Right lung (tissue), 5 donors: ENCODE results near the gene GPR173. TPM values are rescaled to one million over a fixed set of nuclear protein-coding genes. Genes with fewer than 3 reads are reported as not detected.

ENCODE experiments used
- DNase-seq, 2 donors: peaks; one replicate each; pipeline ENCODE4 v3.0.0-alpha.2; 2013
- polyA plus RNA-seq, 5 donors: library from polyadenylated mRNA; unstranded; fragments of 120-200 nt; gene quantifications; one replicate each; pipeline versions ENCODE4 v1.2.1 to v1.2.3, GENCODE V29; 2013; ENCODE audit warnings: inconsistent platforms in 1 of 5, low replicate concordance in 1 of 5; ENCODE audit not compliant: insufficient read length in 5 of 5, insufficient read depth in 1 of 5

GPR173 gene
- polyA plus RNA-seq, 5 donors = 11.9 to 18.1 (median 15.9) TPM

- DNase-seq = peak; percentile 73 to 79
These were observed 39.8 kb downstream of the GPR173 start for GRCh38 chrX:53088136-53088974.

- DNase-seq = no peak
These were observed 40.7 kb downstream of the GPR173 start for GRCh38 chrX:53089224-53089842.

GRCh38 chrX:53089925-53090324 is 41.3 kb downstream of the GPR173 start:
- DNase-seq = no peak

- no peak for DNase-seq
These were observed 42.8 kb downstream of the GPR173 start for GRCh38 chrX:53091354-53091753.

- peak in 1 of 2 donors; percentile 45 for DNase-seq
These were observed 44.6 kb downstream of the GPR173 start for GRCh38 chrX:53093177-53093655.

- DNase-seq = peak; percentile 87 to 90
These were observed 45.4 kb downstream of the GPR173 start, which contains the start of gene KANTR for GRCh38 chrX:53093748-53094581. KANTR (plus strand) TSS chrX:53094142; CDS start chrX:53124273, 30,131 bp downstream.

GRCh38 chrX:53094582-53094905 is 46.0 kb downstream of the GPR173 start:
- no peak for DNase-seq

- no peak for DNase-seq
These were observed 47.2 kb downstream of the GPR173 start for GRCh38 chrX:53095796-53096195.

- DNase-seq = no peak
These were observed 66.4 kb downstream of the GPR173 start for GRCh38 chrX:53114864-53115549.

GRCh38 chrX:53115550-53115874 is 66.9 kb downstream of the GPR173 start:
- no peak for DNase-seq

GRCh38 chrX:53116101-53116500 is 67.5 kb downstream of the GPR173 start:
- DNase-seq = peak in 1 of 2 donors; percentile 4

- DNase-seq = no peak
These were observed 73.4 kb downstream of the GPR173 start for GRCh38 chrX:53122013-53122412.

GRCh38 chrX:53125506-53125905 is 76.9 kb downstream of the GPR173 start:
- DNase-seq = no peak

- no peak for DNase-seq
These were observed 77.8 kb downstream of the GPR173 start for GRCh38 chrX:53126377-53126776.

- no peak for DNase-seq
These were observed 79.6 kb downstream of the GPR173 start for GRCh38 chrX:53128097-53128749.

Other genes starting within 250 kb of the GPR173 start
- under 1 TPM in 1 of 5 donors, not detected in 4; 0.18 TPM for gene XAGE5, start 237.5 kb upstream of the GPR173 start, polyA plus RNA-seq
- not detected for gene XAGE3, start 180.7 kb upstream of the GPR173 start, polyA plus RNA-seq
- gene FAM156B, start 151.5 kb upstream of the GPR173 start, polyA plus RNA-seq = 10 to 100 TPM; 16.5 to 26.5 (median 23.7) TPM
- gene FAM156A, start 90.3 kb upstream of the GPR173 start, polyA plus RNA-seq = 10 to 100 TPM; 34.2 to 48.9 (median 42.3) TPM
- 10 to 100 TPM; 58.9 to 68.5 (median 63.6) TPM for gene TSPYL2, start 33.6 kb downstream of the GPR173 start, polyA plus RNA-seq
- 10 to 100 TPM; 13.7 to 35.5 (median 20.6) TPM for gene KANTR, start 45.4 kb downstream of the GPR173 start, polyA plus RNA-seq
- gene KDM5C, start 176.4 kb downstream of the GPR173 start, polyA plus RNA-seq = 10 to 100 TPM; 59.4 to 97.3 (median 84.9) TPM
- gene IQSEC2, start 232.8 kb downstream of the GPR173 start, polyA plus RNA-seq = 10 to 100 TPM; 11.5 to 16.9 (median 13.1) TPM